ENCODE measurements around the gene DNHD1.

DNHD1 gene

DNA sequence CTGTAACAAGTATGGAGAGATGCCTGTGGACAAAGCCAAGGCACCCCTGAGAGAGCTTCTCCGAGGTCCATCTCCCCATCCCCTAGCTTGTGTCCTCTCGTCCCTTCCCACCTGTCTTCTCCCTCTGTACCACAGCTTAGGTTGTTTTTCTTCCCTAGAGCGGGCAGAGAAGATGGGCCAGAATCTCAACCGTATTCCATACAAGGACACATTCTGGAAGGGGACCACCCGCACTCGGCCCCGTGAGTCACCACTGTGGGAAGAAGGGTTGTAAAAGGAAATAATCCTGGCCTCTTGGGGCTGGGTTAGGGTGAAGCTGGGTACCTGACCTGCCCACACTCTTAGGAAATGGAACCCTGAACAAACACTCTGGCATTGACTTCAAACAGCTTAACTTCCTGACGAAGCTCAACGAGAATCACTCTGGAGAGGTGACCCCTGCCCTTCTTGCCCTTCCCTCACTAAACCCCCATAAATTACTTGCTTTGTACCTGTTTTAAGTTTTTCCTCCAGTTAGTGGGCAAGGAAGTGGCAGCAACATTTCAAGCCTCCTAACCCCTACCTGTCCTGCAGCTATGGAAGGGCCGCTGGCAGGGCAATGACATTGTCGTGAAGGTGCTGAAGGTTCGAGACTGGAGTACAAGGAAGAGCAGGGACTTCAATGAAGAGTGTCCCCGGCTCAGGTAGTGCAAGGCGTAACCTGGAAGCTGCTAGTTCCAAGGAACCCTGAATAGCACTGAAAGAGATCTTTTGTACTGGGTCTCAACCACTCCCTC is 111.8 kb downstream of the DNHD1 start:
- peaks cover 59% of the 10 kb centered on the region for H3K4me1 ChIP-seq (ENCODE audit: control insufficient read depth, low read length)
- H3K79me2 ChIP-seq (ENCODE audit: control insufficient read depth, low read length): peaks cover 51% of the 10 kb centered on the region
- peaks cover 17% of the 10 kb centered on the region; the same call in 1 of the 2 replicates for H3F3A ChIP-seq (ENCODE audit: control insufficient read depth, insufficient read depth)
- H3K27ac ChIP-seq (ENCODE audit: low read depth, low read length): no peak overlapping the region
- H3K4me2 ChIP-seq (ENCODE audit: low read length): no peak overlapping the region
- peaks cover 60% of the 10 kb centered on the region for H3K36me3 ChIP-seq (ENCODE audit: control insufficient read depth, low read length)
- TF ChIP-seq CTCF (IDR thresholded peaks at IDR 0.05; ENCODE audit: low read depth, low read length, poor library complexity, severe bottlenecking): no peak
- TF ChIP-seq EZH2phosphoT487 (IDR thresholded peaks at IDR 0.05; ENCODE audit: borderline replicate concordance, low read length): no peak
- H3K27me3 ChIP-seq (ENCODE audit: control insufficient read depth, low read length): no peaks in the 10 kb centered on the region
- H4K20me1 ChIP-seq (ENCODE audit: control insufficient read depth, insufficient read depth, low read depth, low read length): no peaks in the 10 kb centered on the region
- H3K9me2 ChIP-seq (replicated peaks; ENCODE audit: control insufficient read depth, low read length): no peaks in the 10 kb centered on the region
- no peaks in the 10 kb centered on the region for H3K9me3 ChIP-seq (ENCODE audit: control insufficient read depth, insufficient read depth, low read length)
- no peak overlapping the region for H3K4me3 ChIP-seq (ENCODE audit: low read length)

GRCh38 chr11:6609502-6610015 is 112.5 kb downstream of the DNHD1 start:
- H3K27me3 ChIP-seq (ENCODE audit: control insufficient read depth, low read length): no peaks in the 10 kb centered on the region
- no peak overlapping the region for H3K4me3 ChIP-seq (ENCODE audit: low read length)
- no peaks in the 10 kb centered on the region for H4K20me1 ChIP-seq (ENCODE audit: control insufficient read depth, insufficient read depth, low read depth, low read length)
- H3K36me3 ChIP-seq (ENCODE audit: control insufficient read depth, low read length): peaks cover 57% of the 10 kb centered on the region
- peaks cover 56% of the 10 kb centered on the region for H3K4me1 ChIP-seq (ENCODE audit: control insufficient read depth, low read length)
- TF ChIP-seq CTCF (IDR thresholded peaks at IDR 0.05; ENCODE audit: low read depth, low read length, poor library complexity, severe bottlenecking) (no peak), EZH2phosphoT487 (IDR thresholded peaks at IDR 0.05; ENCODE audit: borderline replicate concordance, low read length) (no peak)
- H3F3A ChIP-seq (ENCODE audit: control insufficient read depth, insufficient read depth): peaks cover 16% of the 10 kb centered on the region; the same call in 1 of the 2 replicates
- no peaks in the 10 kb centered on the region for H3K9me2 ChIP-seq (replicated peaks; ENCODE audit: control insufficient read depth, low read length)
- peaks cover 45% of the 10 kb centered on the region for H3K79me2 ChIP-seq (ENCODE audit: control insufficient read depth, low read length)
- H3K9me3 ChIP-seq (ENCODE audit: control insufficient read depth, insufficient read depth, low read length): no peaks in the 10 kb centered on the region
- no peak overlapping the region for H3K27ac ChIP-seq (ENCODE audit: low read depth, low read length)
- no peak overlapping the region for H3K4me2 ChIP-seq (ENCODE audit: low read length)

DNA sequence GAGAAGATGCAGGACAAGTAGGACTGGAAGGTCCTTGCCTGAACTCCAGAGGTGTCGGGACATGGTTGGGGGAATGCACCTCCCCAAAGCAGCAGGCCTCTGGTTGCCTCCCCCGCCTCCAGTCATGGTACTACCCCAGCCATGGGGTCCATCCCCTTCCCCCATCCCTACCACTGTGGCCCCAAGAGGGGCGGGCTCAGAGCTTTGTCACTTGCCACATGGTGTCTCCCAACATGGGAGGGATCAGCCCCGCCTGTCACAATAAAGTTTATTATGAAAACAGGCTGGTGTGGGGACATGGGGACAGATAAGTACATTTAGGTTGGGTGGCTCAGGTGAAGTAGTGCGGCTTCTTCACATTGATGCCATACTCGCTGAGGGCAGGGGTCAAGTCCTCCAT is 113.5 kb downstream of the DNHD1 start:
- Histone ChIP-seq H3F3A (ENCODE audit: control insufficient read depth, insufficient read depth) (peaks cover 10% of the 10 kb centered on the region; the same call in 1 of the 2 replicates), H3K4me1 (ENCODE audit: control insufficient read depth, low read length) (peaks cover 46% of the 10 kb centered on the region), H3K36me3 (ENCODE audit: control insufficient read depth, low read length) (peaks cover 57% of the 10 kb centered on the region), H4K20me1 (ENCODE audit: control insufficient read depth, insufficient read depth, low read depth, low read length) (no peaks in the 10 kb centered on the region), H3K4me3 (ENCODE audit: low read length) (peak overlapping the region; percentile 92), H3K79me2 (ENCODE audit: control insufficient read depth, low read length) (peaks cover 35% of the 10 kb centered on the region), H3K27me3 (ENCODE audit: control insufficient read depth, low read length) (no peaks in the 10 kb centered on the region), H3K4me2 (ENCODE audit: low read length) (peak overlapping the region; percentile 86), H3K27ac (ENCODE audit: low read depth, low read length) (no peak overlapping the region), H3K9me3 (ENCODE audit: control insufficient read depth, insufficient read depth, low read length) (no peaks in the 10 kb centered on the region), H3K9me2 (replicated peaks; ENCODE audit: control insufficient read depth, low read length) (no peaks in the 10 kb centered on the region)
- no peak for TF ChIP-seq CTCF (IDR thresholded peaks at IDR 0.05; ENCODE audit: low read depth, low read length, poor library complexity, severe bottlenecking)
- TF ChIP-seq EZH2phosphoT487 (IDR thresholded peaks at IDR 0.05; ENCODE audit: borderline replicate concordance, low read length): no peak

Measured in DOHH2 (cell line).